ENCODE data around the gene DLX4. TPM values are rescaled to one million over a fixed set of nuclear protein-coding genes. Genes with fewer than 3 reads are reported as not detected.

DLX4 gene
- total RNA-seq, 1 donor from 2014 or later: not detected

DNA sequence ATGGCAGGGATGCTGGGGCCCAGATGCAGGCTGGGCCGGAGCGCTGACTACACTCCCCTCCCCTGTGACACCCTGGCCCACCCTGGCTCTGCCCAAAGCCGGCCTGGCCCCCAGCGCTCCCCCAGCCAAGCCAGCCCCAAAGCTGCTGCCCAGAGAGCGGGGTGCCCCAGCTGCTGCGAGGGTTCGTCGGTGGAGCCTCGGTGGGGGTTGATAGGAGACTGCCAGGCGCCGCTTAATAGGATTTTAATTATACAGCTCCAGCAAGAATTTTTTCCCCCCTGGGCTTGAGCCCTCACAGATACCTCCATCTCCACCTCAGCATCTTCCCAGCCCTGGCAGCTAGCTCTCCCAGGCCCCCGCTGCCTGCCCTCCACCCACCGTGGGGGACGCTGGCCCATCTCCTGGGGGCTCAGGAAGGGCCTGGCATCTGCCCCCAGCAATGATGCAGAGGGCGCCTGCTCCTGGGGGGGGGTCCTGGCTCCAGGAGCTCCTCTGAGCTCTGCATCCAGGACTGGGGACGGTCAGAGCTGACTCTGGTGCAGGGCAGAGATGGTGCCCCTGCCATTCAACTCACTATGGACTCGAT, 36.8 kb upstream of the DLX4 start:
- H3K9me3 ChIP-seq (ENCODE audit: insufficient read depth, low read depth, low read length): no peaks in the 10 kb centered on the region
- no peak overlapping the region for H3K4me2 ChIP-seq (ENCODE audit: low read length)
- peaks cover 54% of the 10 kb centered on the region for H3K27me3 Mint-ChIP-seq (ENCODE audit: low read depth, unreplicated experiment)
- H3K9me3 Mint-ChIP-seq (ENCODE audit: unreplicated experiment): no peaks in the 10 kb centered on the region
- no peak overlapping the region for H3K9ac ChIP-seq (ENCODE audit: low read length)
- DNase-seq (ENCODE audit: low read depth) (no peak), FAIRE-seq (no peak)
- H4K20me1 ChIP-seq (ENCODE audit: insufficient read depth, low read length): no peaks in the 10 kb centered on the region
- H2AFZ ChIP-seq (ENCODE audit: low read depth, low read length): no peak overlapping the region
- H3K4me1 ChIP-seq (ENCODE audit: insufficient read depth, low read length): peaks cover 18% of the 10 kb centered on the region
- no peak overlapping the region for H3K4me3 ChIP-seq (ENCODE audit: insufficient read depth, low read depth, low read length)
- H3K27ac ChIP-seq (ENCODE audit: low read depth, low read length): no peak overlapping the region
- H3K4me3 Mint-ChIP-seq (ENCODE audit: unreplicated experiment): no peak overlapping the region
- peaks cover 24% of the 10 kb centered on the region for H3K27me3 ChIP-seq (ENCODE audit: insufficient read depth, low read length)
- H3K36me3 Mint-ChIP-seq (ENCODE audit: low read depth, unreplicated experiment): peaks cover 2% of the 10 kb centered on the region
- no peak overlapping the region for H3K27ac Mint-ChIP-seq (ENCODE audit: unreplicated experiment)
- peaks cover 11% of the 10 kb centered on the region for H3K4me1 Mint-ChIP-seq (ENCODE audit: low read depth, unreplicated experiment)
- TF ChIP-seq, protein P1, sequence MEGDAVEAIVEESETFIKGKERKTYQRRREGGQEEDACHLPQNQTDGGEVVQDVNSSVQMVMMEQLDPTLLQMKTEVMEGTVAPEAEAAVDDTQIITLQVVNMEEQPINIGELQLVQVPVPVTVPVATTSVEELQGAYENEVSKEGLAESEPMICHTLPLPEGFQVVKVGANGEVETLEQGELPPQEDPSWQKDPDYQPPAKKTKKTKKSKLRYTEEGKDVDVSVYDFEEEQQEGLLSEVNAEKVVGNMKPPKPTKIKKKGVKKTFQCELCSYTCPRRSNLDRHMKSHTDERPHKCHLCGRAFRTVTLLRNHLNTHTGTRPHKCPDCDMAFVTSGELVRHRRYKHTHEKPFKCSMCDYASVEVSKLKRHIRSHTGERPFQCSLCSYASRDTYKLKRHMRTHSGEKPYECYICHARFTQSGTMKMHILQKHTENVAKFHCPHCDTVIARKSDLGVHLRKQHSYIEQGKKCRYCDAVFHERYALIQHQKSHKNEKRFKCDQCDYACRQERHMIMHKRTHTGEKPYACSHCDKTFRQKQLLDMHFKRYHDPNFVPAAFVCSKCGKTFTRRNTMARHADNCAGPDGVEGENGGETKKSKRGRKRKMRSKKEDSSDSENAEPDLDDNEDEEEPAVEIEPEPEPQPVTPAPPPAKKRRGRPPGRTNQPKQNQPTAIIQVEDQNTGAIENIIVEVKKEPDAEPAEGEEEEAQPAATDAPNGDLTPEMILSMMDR (IDR thresholded peaks at IDR 0.05; ENCODE audit: insufficient read depth, low read depth, low read length): no peak
- TF ChIP-seq EZH2 (IDR thresholded peaks at IDR 0.05; ENCODE audit: insufficient read depth, low read length): no peak
- H3K79me2 ChIP-seq (ENCODE audit: insufficient read depth, low read length): no peaks in the 10 kb centered on the region
- no peaks in the 10 kb centered on the region for H3K36me3 ChIP-seq (ENCODE audit: insufficient read depth, low read length)

DNA sequence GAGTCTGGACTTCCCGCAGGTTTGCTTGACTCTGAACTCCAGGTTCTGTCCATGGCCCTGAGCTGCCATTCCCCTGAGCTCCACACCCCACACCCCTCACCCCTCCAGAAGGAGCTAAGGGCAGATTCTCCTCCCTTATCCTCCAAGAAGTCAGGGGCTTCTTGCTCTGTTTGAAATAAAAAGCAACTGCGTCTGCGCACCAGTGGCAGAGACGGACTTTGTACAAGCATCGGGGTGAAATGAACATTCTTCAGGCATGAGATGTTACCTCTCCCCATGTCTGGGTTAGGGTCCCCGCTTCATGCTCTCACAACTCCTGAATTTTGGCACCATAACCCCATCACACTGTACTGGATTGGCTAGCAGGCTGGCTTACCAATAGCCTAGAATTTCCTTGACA, 36.1 kb upstream of the DLX4 start:
- Mint-ChIP-seq H3K4me3 (ENCODE audit: unreplicated experiment) (no peak overlapping the region), H3K36me3 (ENCODE audit: low read depth, unreplicated experiment) (peaks cover 2% of the 10 kb centered on the region), H3K27me3 (ENCODE audit: low read depth, unreplicated experiment) (peaks cover 52% of the 10 kb centered on the region), H3K27ac (ENCODE audit: unreplicated experiment) (no peak overlapping the region), H3K9me3 (ENCODE audit: unreplicated experiment) (no peaks in the 10 kb centered on the region), H3K4me1 (ENCODE audit: low read depth, unreplicated experiment) (peaks cover 11% of the 10 kb centered on the region)
- TF ChIP-seq, protein P1 (IDR thresholded peaks at IDR 0.05; ENCODE audit: insufficient read depth, low read depth, low read length): no peak
- no peak for TF ChIP-seq EZH2 (IDR thresholded peaks at IDR 0.05; ENCODE audit: insufficient read depth, low read length)
- peaks cover 17% of the 10 kb centered on the region for H3K4me1 ChIP-seq (ENCODE audit: insufficient read depth, low read length)
- no peak overlapping the region for H3K9ac ChIP-seq (ENCODE audit: low read length)
- peaks cover 24% of the 10 kb centered on the region for H3K27me3 ChIP-seq (ENCODE audit: insufficient read depth, low read length)
- H4K20me1 ChIP-seq (ENCODE audit: insufficient read depth, low read length): no peaks in the 10 kb centered on the region
- DNase-seq (ENCODE audit: low read depth) (no peak), FAIRE-seq (no peak)
- no peak overlapping the region for H2AFZ ChIP-seq (ENCODE audit: low read depth, low read length)
- no peak overlapping the region for H3K4me2 ChIP-seq (ENCODE audit: low read length)
- no peak overlapping the region for H3K4me3 ChIP-seq (ENCODE audit: insufficient read depth, low read depth, low read length)
- H3K79me2 ChIP-seq (ENCODE audit: insufficient read depth, low read length): no peaks in the 10 kb centered on the region
- no peaks in the 10 kb centered on the region for H3K36me3 ChIP-seq (ENCODE audit: insufficient read depth, low read length)
- no peaks in the 10 kb centered on the region for H3K9me3 ChIP-seq (ENCODE audit: insufficient read depth, low read depth, low read length)
- no peak overlapping the region for H3K27ac ChIP-seq (ENCODE audit: low read depth, low read length)

DNA sequence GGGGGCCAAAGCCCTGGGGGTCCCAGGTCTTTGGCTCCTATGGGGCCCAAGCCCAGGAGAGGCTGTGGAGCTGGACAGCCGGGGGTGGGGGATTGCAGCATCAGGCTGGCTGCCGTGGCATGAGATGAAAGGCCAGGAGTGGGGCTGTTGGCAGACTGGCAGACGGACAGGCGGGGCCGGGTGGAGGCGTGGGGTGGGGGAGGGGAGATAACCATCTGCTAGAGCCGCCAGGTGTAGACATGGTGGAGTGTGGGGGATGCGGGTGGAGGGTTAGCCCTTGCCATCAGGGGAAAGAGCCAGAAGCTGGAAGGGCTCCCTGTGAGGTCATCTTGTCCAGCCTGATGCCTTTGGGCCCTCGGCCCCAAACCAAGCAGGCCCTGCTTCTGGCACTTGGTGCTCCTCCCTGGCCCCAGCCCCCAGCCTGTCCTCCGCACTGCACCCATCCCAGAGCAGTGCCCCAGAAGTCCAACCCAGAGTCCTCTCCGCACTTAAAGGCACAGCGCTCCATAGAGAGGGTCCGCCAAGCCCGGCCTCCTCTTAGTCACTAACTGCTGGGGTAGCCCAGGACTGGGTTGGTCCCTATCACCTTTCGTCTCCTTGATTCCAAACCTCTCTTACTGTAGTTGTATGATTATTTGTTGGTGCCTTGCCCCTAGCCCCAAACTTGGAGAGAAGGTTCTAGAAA, 33.3 kb upstream of the DLX4 start:
- no peaks in the 10 kb centered on the region for H3K4me1 ChIP-seq (ENCODE audit: insufficient read depth, low read length)
- no peak for TF ChIP-seq EZH2 (IDR thresholded peaks at IDR 0.05; ENCODE audit: insufficient read depth, low read length)
- TF ChIP-seq, protein P1 (IDR thresholded peaks at IDR 0.05; ENCODE audit: insufficient read depth, low read depth, low read length): no peak
- H3K36me3 Mint-ChIP-seq (ENCODE audit: low read depth, unreplicated experiment): no peaks in the 10 kb centered on the region
- no peak overlapping the region for H3K4me3 ChIP-seq (ENCODE audit: insufficient read depth, low read depth, low read length)
- no peaks in the 10 kb centered on the region for H3K9me3 Mint-ChIP-seq (ENCODE audit: unreplicated experiment)
- H2AFZ ChIP-seq (ENCODE audit: low read depth, low read length): no peak overlapping the region
- H3K36me3 ChIP-seq (ENCODE audit: insufficient read depth, low read length): no peaks in the 10 kb centered on the region
- no peaks in the 10 kb centered on the region for H4K20me1 ChIP-seq (ENCODE audit: insufficient read depth, low read length)
- H3K27ac ChIP-seq (ENCODE audit: low read depth, low read length): no peak overlapping the region
- no peak overlapping the region for H3K9ac ChIP-seq (ENCODE audit: low read length)
- no peak for DNase-seq (ENCODE audit: low read depth)
- H3K27me3 Mint-ChIP-seq (ENCODE audit: low read depth, unreplicated experiment): peaks cover 64% of the 10 kb centered on the region
- no peak for FAIRE-seq
- peaks cover 34% of the 10 kb centered on the region for H3K27me3 ChIP-seq (ENCODE audit: insufficient read depth, low read length)
- no peak overlapping the region for H3K4me2 ChIP-seq (ENCODE audit: low read length)
- H3K4me1 Mint-ChIP-seq (ENCODE audit: low read depth, unreplicated experiment): no peaks in the 10 kb centered on the region
- no peak overlapping the region for H3K4me3 Mint-ChIP-seq (ENCODE audit: unreplicated experiment)
- no peak overlapping the region for H3K27ac Mint-ChIP-seq (ENCODE audit: unreplicated experiment)
- no peaks in the 10 kb centered on the region for H3K9me3 ChIP-seq (ENCODE audit: insufficient read depth, low read depth, low read length)
- no peaks in the 10 kb centered on the region for H3K79me2 ChIP-seq (ENCODE audit: insufficient read depth, low read length)

Measured in astrocyte (in vitro differentiated cells and primary cell).